Measurements from ENCODE around the gene DCXR.

The DCXR gene

GRCh38 chr17:82021107-82021899 lies 16.2 kb downstream of the DCXR start:
- DNase-seq = peak; percentile 75

- no peak for DNase-seq
These were observed 16.9 kb downstream of the DCXR start for GRCh38 chr17:82020572-82021106.

GRCh38 chr17:82019690-82020571 lies 17.6 kb downstream of the DCXR start:
- DNase-seq = peak; percentile 56

- DNase-seq = no peak
These were observed 18.4 kb downstream of the DCXR start for GRCh38 chr17:82018989-82019689.

- DNase-seq = no peak
These were observed 19.1 kb downstream of the DCXR start for GRCh38 chr17:82018152-82018988.

DNA sequence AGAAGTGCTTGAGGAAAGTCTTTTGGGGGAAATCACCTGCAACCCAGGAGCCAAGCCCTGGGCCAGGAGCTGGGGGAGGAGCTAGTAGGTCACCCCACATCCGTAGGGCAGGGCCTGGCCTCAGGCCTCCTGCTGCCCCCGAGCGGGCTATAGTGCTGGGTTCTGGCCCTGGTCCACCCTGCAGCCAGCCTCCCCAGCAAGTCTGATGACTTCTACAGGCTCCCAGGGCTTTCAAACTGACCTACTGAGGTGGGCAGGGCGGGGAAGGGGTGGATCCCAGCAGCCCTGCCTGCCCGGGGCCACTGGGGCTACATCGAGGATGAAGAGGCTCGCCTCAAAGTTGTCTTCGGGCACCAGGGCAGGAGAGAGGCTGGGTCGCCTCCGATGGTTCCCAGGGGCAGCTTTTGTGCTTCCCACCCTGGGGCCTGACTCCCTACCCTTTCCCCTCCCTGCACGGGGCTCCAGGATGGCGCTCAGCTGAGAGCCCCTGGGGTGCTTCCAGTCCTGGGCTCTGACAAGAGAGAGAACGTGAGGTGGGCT lies 19.8 kb downstream of the DCXR start:
- DNase-seq = no peak

DNA sequence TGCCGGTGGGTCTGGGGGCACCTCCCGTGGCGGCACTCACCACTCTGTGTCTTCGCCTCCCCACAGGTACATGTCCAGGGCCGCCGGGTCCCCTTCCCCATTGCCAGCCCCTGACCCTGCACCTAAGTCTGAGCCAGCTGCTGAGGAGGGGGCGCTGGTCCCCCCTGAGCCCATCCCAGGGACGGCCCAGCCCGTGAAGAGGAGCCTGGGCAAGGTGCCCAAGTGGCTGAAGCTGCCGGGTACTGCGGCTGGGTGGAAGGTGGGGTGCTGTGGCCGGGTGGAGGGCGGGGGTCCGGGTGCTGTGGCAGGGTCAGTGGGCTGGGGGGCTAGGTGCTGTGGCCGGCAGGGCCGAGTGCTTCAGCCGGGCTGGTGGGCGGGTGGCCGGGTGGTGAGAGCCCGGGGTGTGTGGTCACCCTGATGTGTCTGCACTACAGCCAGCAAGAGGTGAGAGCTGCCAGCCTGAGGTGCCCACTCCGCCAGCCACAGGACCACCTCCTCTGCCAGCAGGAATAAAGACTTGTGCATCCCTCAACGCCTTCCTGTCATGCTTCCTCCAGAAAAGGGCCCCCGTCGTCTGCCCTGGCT lies 20.5 kb downstream of the DCXR start:
- DNase-seq = no peak

DNA sequence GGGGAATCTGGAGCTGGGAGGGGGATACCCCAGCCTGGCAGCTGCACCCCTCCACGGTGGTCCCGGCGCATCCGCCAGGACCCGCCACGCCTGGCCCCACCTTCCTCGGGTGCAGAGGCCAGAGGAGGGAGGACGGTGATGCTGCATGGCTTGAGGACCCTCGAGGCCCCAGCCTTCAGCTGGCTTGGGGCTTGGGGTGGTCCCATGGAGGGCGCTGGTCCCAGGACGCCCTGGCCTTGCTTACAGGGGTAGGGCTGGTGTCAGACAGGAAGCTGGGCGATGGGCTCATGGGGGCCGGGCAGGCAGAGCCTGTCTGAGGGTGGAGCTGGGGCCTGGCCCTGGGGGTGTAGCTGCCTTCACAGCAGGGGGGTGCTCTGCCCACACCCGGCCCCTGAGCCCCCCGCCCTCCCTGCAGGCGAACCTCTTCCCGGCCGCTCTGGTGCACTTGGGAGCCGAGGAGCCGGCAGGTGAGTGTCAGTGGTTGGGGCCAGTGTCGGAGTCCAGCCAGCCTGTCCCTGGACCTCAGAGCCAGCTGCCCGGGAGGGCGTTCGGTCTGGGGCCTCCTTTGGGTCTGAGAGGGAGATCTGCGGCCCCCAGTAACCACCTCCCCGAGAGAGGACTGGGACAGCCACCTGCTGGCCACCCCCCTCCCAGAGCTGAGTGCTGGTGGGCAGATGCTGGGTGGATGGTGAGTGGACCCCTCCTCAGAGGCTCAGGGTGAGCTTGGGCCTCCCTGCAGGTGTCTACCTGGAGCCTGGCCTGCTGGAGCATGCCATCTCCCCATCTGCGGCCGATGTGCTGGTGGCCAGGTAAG lies 21.2 kb downstream of the DCXR start:
- no peak for DNase-seq

DNA sequence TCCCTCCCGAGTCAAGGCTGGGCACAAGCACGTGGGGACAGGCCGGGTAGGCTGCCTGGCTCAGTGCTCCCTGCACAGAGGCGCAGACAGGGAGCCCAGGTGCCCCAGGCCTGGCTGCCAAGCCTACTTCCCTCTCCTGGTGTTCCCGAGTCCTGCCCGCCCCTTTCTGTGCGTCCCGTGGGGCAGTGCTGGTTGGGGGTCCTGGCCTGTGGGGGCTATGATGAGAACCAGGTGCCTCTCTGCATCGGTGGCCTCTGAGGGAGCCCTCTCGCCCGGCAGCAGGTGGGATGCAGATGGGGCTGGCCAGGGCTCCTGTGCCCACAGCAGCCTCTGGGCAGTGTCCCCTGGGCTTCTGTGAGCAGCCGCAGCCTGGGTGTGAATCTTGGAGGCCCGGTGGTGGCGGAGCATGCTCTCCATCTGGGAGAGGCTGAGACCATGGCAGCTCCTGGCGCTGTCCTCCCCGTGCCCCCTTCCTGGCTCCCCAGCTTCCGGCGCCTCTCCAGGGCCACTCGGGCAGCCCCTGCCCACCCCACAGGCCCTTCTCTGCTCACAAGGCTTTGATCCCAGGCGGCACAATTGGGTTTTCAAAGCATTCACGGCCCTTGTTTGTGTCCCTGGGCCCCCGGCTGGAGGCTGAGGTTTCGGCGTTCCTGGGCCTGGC lies 22.1 kb downstream of the DCXR start:
- no peak for DNase-seq

GRCh38 chr17:82014971-82015310 lies 22.6 kb downstream of the DCXR start:
- DNase-seq = no peak

GRCh38 chr17:82014432-82014831 lies 23.1 kb downstream of the DCXR start:
- DNase-seq = no peak

DNA sequence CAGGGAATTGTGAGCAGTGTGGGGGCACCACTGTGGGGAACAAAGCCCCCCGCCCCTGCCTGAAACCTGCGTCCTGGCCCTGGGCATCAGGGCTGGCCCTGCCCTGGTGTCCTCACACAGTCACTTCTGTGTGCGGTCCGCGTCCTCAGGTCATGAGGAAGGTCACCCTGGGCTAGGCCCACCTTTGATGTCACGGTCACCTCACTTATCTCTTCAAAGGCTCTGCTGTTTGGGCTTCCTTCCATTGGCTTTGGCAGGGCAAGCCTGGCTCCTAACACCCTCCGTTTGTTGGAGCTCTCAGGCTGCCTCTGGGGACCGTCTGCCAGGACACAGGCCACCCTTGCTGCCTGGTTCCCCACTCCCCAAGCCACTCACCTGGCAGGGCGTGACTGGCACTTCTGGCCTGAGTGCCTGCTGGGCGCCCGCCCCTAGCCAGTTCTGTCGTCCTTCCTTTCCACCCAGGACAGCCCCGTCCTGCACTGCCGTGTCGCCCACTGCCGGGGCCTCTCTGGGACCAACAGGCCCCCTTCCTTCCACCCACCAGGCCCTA lies 23.6 kb downstream of the DCXR start:
- no peak for DNase-seq

DNA sequence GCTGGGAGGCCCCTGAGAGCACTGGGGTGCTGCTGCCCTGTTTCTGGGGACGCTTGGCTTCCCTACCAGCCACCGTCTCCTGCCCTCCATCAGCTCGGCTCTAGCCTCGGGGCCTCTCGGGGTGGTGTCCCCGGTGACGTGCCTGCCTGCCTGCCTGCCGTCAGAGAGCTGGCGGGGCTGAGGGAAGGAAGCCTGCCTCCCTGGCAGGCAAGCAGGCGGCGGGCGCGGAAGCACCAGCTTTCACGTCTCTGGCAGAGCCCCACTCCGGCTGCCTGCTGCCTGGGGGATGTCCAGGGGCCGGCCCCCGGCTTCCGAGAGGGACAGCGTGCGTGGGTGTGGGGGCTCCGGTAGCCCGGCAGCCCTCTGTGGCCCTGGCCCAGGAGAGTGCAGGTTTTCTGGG lies 24.2 kb downstream of the DCXR start:
- no peak for DNase-seq

GRCh38 chr17:82012640-82013295 lies 24.7 kb downstream of the DCXR start:
- DNase-seq = no peak

DNA sequence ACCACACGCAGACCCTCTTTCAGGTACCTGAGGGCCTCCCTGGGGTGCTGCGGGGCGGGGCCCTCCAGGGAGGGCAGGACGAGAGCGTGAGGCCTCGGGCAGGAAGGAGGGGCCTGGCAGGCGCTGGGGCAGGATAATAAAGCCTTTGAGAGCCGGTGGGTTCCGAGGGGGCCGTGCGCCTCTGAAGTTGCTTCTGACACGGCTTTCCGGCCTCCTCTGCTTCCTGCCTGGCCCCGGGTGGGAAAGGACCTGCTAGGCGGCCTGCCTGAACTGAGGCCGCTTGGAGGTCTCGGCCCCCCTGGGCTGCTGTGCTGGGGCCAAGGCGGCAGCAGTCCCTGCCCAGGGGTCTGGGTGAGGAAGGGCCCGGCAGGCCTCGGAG lies 25.2 kb downstream of the DCXR start:
- no peak for DNase-seq

GRCh38 chr17:82011617-82012187 lies 25.8 kb downstream of the DCXR start:
- no peak for DNase-seq

- no peak for DNase-seq
These were observed 26.6 kb downstream of the DCXR start for GRCh38 chr17:82010575-82011525.

- no peak for DNase-seq
These were observed 28.1 kb downstream of the DCXR start for GRCh38 chr17:82009413-82009812.

All from EL (cell line).